ENCODE data around the gene PLA2G4B.

DNA sequence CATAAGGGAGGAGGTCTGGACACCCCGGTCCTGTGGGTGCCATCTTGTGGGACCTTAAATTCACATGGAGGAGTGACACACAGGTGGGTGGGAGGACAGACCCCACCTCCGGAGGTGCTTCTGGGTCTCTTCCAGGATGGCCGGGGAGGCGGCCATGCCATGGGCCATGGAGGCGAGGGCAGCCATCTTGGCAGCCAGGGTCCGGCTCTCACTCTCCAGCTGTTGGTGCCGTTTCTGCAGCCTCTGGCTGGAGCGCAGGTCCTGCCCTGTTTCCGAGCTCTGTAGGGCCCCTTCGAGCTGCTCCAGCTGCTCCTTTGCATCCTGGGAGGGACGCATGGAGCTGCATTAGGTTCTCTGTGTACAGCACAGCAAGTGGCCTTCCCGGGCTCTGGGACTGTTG is 36.1 kb downstream of the PLA2G4B start:
- TF ChIP-seq, protein P1, sequence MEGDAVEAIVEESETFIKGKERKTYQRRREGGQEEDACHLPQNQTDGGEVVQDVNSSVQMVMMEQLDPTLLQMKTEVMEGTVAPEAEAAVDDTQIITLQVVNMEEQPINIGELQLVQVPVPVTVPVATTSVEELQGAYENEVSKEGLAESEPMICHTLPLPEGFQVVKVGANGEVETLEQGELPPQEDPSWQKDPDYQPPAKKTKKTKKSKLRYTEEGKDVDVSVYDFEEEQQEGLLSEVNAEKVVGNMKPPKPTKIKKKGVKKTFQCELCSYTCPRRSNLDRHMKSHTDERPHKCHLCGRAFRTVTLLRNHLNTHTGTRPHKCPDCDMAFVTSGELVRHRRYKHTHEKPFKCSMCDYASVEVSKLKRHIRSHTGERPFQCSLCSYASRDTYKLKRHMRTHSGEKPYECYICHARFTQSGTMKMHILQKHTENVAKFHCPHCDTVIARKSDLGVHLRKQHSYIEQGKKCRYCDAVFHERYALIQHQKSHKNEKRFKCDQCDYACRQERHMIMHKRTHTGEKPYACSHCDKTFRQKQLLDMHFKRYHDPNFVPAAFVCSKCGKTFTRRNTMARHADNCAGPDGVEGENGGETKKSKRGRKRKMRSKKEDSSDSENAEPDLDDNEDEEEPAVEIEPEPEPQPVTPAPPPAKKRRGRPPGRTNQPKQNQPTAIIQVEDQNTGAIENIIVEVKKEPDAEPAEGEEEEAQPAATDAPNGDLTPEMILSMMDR (IDR thresholded peaks at IDR 0.05): no peak
- no peak for TF ChIP-seq POLR2A (IDR thresholded peaks at IDR 0.05)
